Ureter (tissue), 1 donor: Measurements from ENCODE around the gene PPP6R3. TPM values are rescaled to one million over a fixed set of nuclear protein-coding genes. Genes with fewer than 3 reads are reported as not detected.

Source experiments
- DNase-seq: peaks from one replicate; pipeline ENCODE4 v3.0.0-alpha.2; 2020; ENCODE audit warnings: low spot score
- total RNA-seq: library from RNA; stranded (reverse); gene quantifications from one replicate; pipeline ENCODE4 v1.2.4, GENCODE V29; 2023
- donor health status: DM: yes; HTN: yes; CAD: no.

PPP6R3 gene
- total RNA-seq, 1 donor from 2014 or later: 183 TPM

- DNase-seq: no peak
Measured at GRCh38 chr11:68495220-68495729, 34.7 kb downstream of the PPP6R3 start.

GRCh38 chr11:68495872-68496271, 35.3 kb downstream of the PPP6R3 start:
- no peak for DNase-seq

- no peak for DNase-seq
Measured at GRCh38 chr11:68497761-68498160, 37.2 kb downstream of the PPP6R3 start.

- no peak for DNase-seq
Measured at GRCh38 chr11:68498321-68498720, 37.8 kb downstream of the PPP6R3 start.

GRCh38 chr11:68498903-68499883, 38.6 kb downstream of the PPP6R3 start:
- no peak for DNase-seq

- DNase-seq: no peak
Measured at GRCh38 chr11:68500206-68500605, 39.7 kb downstream of the PPP6R3 start.

GRCh38 chr11:68501813-68502212, 41.3 kb downstream of the PPP6R3 start:
- no peak for DNase-seq

GRCh38 chr11:68503251-68503687, 42.7 kb downstream of the PPP6R3 start:
- no peak for DNase-seq

GRCh38 chr11:68503792-68504191, 43.2 kb downstream of the PPP6R3 start:
- DNase-seq: no peak

- DNase-seq: no peak
Measured at GRCh38 chr11:68504432-68505066, 44.0 kb downstream of the PPP6R3 start.

GRCh38 chr11:68505596-68505995, 45.0 kb downstream of the PPP6R3 start:
- no peak for DNase-seq

- no peak for DNase-seq
Measured at GRCh38 chr11:68506908-68507307, 46.4 kb downstream of the PPP6R3 start.

GRCh38 chr11:68508425-68508824, 47.9 kb downstream of the PPP6R3 start:
- no peak for DNase-seq

- no peak for DNase-seq
Measured at GRCh38 chr11:68509066-68509465, 48.5 kb downstream of the PPP6R3 start.

GRCh38 chr11:68513930-68514487, 53.5 kb downstream of the PPP6R3 start:
- no peak for DNase-seq

GRCh38 chr11:68517121-68517741, 56.7 kb downstream of the PPP6R3 start:
- DNase-seq: no peak

GRCh38 chr11:68518191-68518590, 57.6 kb downstream of the PPP6R3 start:
- no peak for DNase-seq

GRCh38 chr11:68521969-68522652, 61.6 kb downstream of the PPP6R3 start:
- no peak for DNase-seq

GRCh38 chr11:68523033-68523432, 62.5 kb downstream of the PPP6R3 start:
- no peak for DNase-seq

GRCh38 chr11:68523743-68524142, 63.2 kb downstream of the PPP6R3 start:
- DNase-seq: no peak

GRCh38 chr11:68524213-68524612, 63.7 kb downstream of the PPP6R3 start:
- no peak for DNase-seq
